ENCODE data around the gene KRT16. TPM values are rescaled to one million over a fixed set of nuclear protein-coding genes. Genes with fewer than 3 reads are reported as not detected.
"Not testable (repeated sequence)": the region's sequence is repeated elsewhere in the genome, so short reads cannot be mapped to it uniquely, and the experiment has no call there.

Gene KRT16
- polyA plus RNA-seq, 3 donors, result not detected

- DNase-seq (ENCODE audit: low read depth in 3 of 3, low spot score in 2 of 3), result no peak
These were observed 5.1 kb upstream of the KRT16 start for GRCh38 chr17:41617698-41618097.

GRCh38 chr17:41617136-41617535 lies 4.6 kb upstream of the KRT16 start:
- no peak for DNase-seq (ENCODE audit: low read depth in 3 of 3, low spot score in 2 of 3)

GRCh38 chr17:41616486-41616885 lies 3.9 kb upstream of the KRT16 start:
- DNase-seq (ENCODE audit: low read depth in 3 of 3, low spot score in 2 of 3), result not testable (repeated sequence)

- no peak for DNase-seq (ENCODE audit: low read depth in 3 of 3, low spot score in 2 of 3)
These were observed 2.9 kb upstream of the KRT16 start for GRCh38 chr17:41615454-41615853.

- not testable (repeated sequence) for DNase-seq (ENCODE audit: low read depth in 3 of 3, low spot score in 2 of 3)
These were observed 2.2 kb upstream of the KRT16 start for GRCh38 chr17:41614767-41615166.

- DNase-seq (ENCODE audit: low read depth in 3 of 3, low spot score in 2 of 3), result no peak
These were observed 1.5 kb upstream of the KRT16 start for GRCh38 chr17:41614098-41614497.

GRCh38 chr17:41613277-41614082 lies 913 bp upstream of the KRT16 start:
- no peak for DNase-seq (ENCODE audit: low read depth in 3 of 3, low spot score in 2 of 3)

GRCh38 chr17:41610965-41611640 lies 1.5 kb downstream of the KRT16 start:
- no peak for DNase-seq (ENCODE audit: low read depth in 3 of 3, low spot score in 2 of 3)

- DNase-seq (ENCODE audit: low read depth in 3 of 3, low spot score in 2 of 3), result not testable (repeated sequence)
These were observed 2.5 kb downstream of the KRT16 start for GRCh38 chr17:41610061-41610517.

- DNase-seq (ENCODE audit: low read depth in 3 of 3, low spot score in 2 of 3), result not testable (repeated sequence)
These were observed 5.6 kb downstream of the KRT16 start for GRCh38 chr17:41606930-41607329.

- no peak for DNase-seq (ENCODE audit: low read depth in 3 of 3, low spot score in 2 of 3)
These were observed 10.0 kb downstream of the KRT16 start for GRCh38 chr17:41602524-41602923.

- DNase-seq (ENCODE audit: low read depth in 3 of 3, low spot score in 2 of 3), result no peak
These were observed 12.2 kb downstream of the KRT16 start for GRCh38 chr17:41600318-41600717.

GRCh38 chr17:41599680-41600079 lies 12.9 kb downstream of the KRT16 start:
- DNase-seq (ENCODE audit: low read depth in 3 of 3, low spot score in 2 of 3), result no peak

GRCh38 chr17:41595585-41595984 lies 17.0 kb downstream of the KRT16 start:
- DNase-seq (ENCODE audit: low read depth in 3 of 3, low spot score in 2 of 3), result no peak

- no peak for DNase-seq (ENCODE audit: low read depth in 3 of 3, low spot score in 2 of 3)
These were observed 18.1 kb downstream of the KRT16 start for GRCh38 chr17:41594363-41594915.

- DNase-seq (ENCODE audit: low read depth in 3 of 3, low spot score in 2 of 3), result no peak
These were observed 19.1 kb downstream of the KRT16 start for GRCh38 chr17:41593306-41593981.

GRCh38 chr17:41592601-41593305 lies 19.8 kb downstream of the KRT16 start:
- no peak for DNase-seq (ENCODE audit: low read depth in 3 of 3, low spot score in 2 of 3)

- DNase-seq (ENCODE audit: low read depth in 3 of 3, low spot score in 2 of 3), result no peak
These were observed 23.3 kb downstream of the KRT16 start for GRCh38 chr17:41589301-41589700.

- no peak for DNase-seq (ENCODE audit: low read depth in 3 of 3, low spot score in 2 of 3)
These were observed 24.3 kb downstream of the KRT16 start for GRCh38 chr17:41588126-41588810.
